ENCODE measurements around the gene PDS5A.
"Not testable (repeated sequence)": the region's sequence is repeated elsewhere in the genome, so short reads cannot be mapped to it uniquely, and the experiment has no call there.

Gene PDS5A

DNA sequence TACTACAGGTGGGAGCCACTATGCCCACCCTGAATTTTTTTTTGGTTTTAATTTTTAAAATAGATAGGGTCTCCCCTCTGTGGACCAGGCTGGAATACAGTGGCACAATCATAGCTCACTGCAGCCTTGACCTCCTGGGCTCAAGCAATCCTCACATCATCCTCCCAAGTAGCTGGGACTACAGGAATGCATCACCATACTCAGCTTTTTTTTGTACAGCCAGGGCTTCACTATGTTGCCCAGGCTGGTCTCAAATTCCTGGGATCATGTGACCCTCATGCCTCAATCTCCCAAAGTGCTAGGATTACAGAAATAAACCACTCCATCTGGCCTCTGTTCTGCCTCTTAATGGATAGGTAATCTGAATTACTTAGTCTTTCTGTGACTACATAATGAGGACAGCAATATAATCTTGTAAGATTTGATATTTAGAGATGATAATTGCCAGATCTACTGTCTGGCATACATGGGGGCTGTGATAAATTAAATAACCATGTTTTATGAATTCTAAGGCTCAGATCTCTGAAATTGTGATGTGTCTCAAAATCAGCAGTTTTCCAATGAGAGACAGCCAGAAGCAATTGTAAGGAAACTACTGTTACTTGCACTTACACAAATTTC is 26.7 kb downstream of the PDS5A start:
- DNase-seq, result no peak

- DNase-seq, result no peak
Observed at GRCh38 chr4:39947963-39948362, 29.7 kb downstream of the PDS5A start.

GRCh38 chr4:39947417-39947816 is 30.3 kb downstream of the PDS5A start:
- no peak for DNase-seq

- not testable (repeated sequence) for DNase-seq
Observed at GRCh38 chr4:39944245-39944644, 33.5 kb downstream of the PDS5A start.

- no peak for DNase-seq
Observed at GRCh38 chr4:39942507-39942906, 35.2 kb downstream of the PDS5A start.

DNA sequence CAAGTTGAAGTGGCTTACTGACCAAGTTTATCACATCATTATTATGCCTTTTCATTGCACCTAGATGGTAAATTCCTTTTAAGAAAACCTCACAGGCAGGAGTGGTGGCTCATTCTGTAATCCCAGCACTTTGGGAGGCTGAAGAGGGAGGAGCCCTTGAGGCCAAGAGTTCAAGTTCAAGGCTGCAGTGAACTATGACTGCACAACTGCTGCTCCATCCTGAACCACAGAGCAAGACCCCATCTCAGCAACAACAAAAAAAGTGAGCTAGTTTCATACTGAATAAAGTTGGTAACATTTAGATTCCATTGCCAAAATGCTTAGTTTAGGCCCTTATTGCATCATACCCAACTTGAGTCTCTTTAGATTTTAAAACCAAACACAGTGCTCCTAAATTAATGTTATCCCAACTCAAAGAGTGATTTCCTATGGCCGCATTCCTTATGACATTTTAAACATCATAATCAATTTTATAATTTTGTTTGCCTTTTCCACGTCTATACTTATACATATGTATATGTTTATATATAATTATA is 36.0 kb downstream of the PDS5A start:
- no peak for DNase-seq

GRCh38 chr4:39937683-39938268 is 39.9 kb downstream of the PDS5A start:
- no peak for DNase-seq

- DNase-seq, result no peak
Observed at GRCh38 chr4:39936565-39937418, 40.9 kb downstream of the PDS5A start.

- DNase-seq, result no peak
Observed at GRCh38 chr4:39933671-39934590, 43.8 kb downstream of the PDS5A start.

GRCh38 chr4:39932776-39933402 is 44.8 kb downstream of the PDS5A start:
- DNase-seq, result no peak

GRCh38 chr4:39931441-39931901 is 46.2 kb downstream of the PDS5A start:
- DNase-seq, result peak; percentile 22

DNA sequence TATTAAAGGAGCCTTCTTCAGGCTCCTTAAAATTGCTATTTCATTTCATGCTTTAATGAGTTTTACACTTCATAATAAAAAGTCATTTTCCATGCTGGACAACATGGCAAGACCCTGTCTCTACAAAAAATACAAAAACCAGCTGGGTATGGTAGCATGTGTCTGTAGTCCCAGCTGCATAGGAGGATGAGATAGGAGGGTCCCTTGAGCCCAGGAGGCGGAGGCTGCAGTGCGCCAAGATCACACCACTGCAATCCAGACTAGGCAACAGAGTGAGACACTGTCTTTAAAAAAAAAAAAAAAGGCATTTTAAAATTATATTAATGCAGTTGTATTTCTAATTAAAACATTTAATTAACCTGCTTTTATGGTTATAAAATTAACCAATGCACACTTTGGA is 49.2 kb downstream of the PDS5A start:
- DNase-seq, result no peak

DNA sequence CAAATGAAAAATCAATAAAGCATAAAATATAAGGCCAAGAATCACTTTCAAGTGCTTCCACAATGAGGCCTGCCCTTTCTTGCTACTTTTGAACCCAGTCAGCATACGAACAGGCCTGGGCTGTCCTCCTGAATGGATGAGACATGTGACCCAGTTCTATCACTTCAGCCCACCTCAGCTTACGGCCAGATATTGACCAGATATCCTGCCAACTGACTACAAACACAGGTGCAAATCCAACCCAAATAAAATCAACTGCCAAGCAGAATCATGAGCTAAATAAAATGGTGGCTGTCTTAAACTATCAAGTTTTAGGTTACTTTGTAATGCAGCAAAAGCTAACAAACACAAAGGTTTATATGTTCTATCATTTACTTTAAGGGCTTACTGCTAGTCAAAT is 53.7 kb downstream of the PDS5A start:
- no peak for DNase-seq

GRCh38 chr4:39922399-39922798 is 55.3 kb downstream of the PDS5A start:
- no peak for DNase-seq

- DNase-seq, result no peak
Observed at GRCh38 chr4:39913471-39913870, 64.2 kb downstream of the PDS5A start.

GRCh38 chr4:39910064-39910463 is 67.6 kb downstream of the PDS5A start:
- DNase-seq, result no peak

- peak; percentile 27 for DNase-seq
Observed at GRCh38 chr4:39908284-39908683, 69.4 kb downstream of the PDS5A start.

DNA sequence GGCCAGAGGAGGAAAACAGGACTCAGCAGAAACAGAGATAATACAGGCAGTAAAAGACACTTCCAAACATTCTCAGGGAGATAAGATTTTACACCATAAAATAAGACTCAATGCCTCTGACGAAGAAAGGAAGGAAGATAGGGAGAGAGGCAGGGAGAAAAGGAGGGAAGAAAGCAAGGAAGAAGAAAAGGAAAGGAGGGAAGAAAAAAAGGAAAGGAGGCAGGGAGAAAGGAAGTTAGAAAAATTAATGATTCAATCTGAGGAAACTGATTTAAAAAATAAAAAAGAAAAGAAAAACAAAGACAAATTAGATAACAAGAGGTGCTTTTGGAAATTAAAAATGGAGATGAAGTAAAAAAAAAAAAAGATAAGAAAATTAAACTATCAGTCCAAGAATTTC is 72.1 kb downstream of the PDS5A start:
- no peak for DNase-seq

DNA sequence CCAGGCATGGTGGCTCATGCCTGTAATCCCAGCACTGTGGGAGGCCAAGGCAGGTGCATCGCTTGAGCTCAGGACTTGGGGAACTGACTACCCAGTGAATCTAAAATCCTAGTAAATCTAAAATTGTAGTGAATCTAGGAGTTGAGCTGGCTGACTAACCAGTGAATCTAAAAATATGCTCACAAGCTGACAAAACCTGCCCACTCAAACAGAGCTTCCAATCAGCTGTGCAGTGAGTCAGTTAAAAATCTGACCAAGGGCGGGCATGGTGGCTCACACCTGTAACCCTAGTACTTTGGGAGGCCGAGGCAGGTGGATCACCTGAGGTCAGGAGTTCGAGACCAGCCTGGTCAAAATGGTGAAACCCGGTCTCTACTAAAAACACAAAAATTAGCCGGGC is 72.7 kb downstream of the PDS5A start:
- DNase-seq, result not testable (repeated sequence)

DNA sequence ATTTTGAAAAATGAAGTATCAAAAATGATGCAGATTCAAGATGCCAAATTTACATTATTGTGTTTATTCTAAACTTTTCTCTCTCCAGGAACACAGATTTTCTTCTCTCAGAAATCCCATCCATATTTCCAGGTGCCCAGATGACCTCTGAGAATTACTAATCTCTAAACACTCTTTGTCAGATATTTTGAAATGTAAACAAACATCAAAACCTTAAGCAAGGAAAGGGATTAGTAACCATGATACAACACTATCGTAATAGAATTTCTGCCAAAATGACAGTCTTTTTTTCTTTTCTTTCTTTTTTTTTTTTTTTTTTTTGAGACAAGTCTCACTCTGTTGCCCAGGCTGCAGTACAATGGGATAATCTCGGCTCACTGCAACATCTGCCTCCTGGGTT is 76.7 kb downstream of the PDS5A start:
- DNase-seq, result no peak

GRCh38 chr4:39899291-39899690 is 78.4 kb downstream of the PDS5A start:
- no peak for DNase-seq

DNA sequence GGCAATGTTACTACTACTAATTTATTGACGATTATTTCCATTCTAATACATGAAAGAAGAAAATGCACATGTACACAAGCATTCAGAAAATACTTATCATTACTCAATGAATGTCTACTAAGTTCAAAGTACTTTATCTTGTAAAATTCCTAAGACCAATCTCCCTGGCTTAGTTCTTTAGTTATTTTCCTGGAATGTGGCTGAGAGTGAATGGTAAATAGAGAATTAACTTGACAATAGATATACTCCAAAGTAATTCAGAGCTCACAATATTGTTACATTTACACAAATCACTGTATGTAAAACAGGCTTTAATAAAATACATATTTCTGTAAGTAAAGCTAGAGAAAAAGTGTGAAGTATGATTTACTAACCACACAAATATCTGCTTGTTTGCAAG is 79.7 kb downstream of the PDS5A start:
- DNase-seq, result no peak
